Mesenchymal stem cell (in vitro differentiated cells and primary cell): ENCODE data around the gene TNFRSF12A.

ENCODE experiments used
- DNase-seq: peaks from one replicate; pipeline ENCODE4 v3.0.0-alpha.2; 2013
- H2AFZ ChIP-seq: one replicate; pipeline ENCODE4 v1.6.1; 2013; ENCODE audit warnings: low read depth, mild to moderate bottlenecking, control low read depth, inconsistent platforms, low read length, moderate library complexity
- H2AK5ac ChIP-seq: 2 replicates; pipeline ENCODE4 v1.6.1; 2013; ENCODE audit warnings: low read length, moderate library complexity, mild to moderate bottlenecking, inconsistent platforms; ENCODE audit not compliant: severe bottlenecking
- H2BK120ac ChIP-seq: one replicate; pipeline ENCODE4 v1.6.1; 2013; ENCODE audit warnings: low read depth, mild to moderate bottlenecking, inconsistent platforms, low read length, moderate library complexity
- H2BK12ac ChIP-seq, 2 experiments: one replicate each; pipeline ENCODE4 v1.6.1; 2013; ENCODE audit warnings: inconsistent platforms in 2 of 2, low read length in 2 of 2, mild to moderate bottlenecking in 2 of 2, moderate library complexity in 2 of 2, control low read depth in 1 of 2
- H2BK15ac ChIP-seq: one replicate; pipeline ENCODE4 v1.6.1; 2013; ENCODE audit warnings: mild to moderate bottlenecking, low read depth, inconsistent platforms; ENCODE audit not compliant: poor library complexity, severe bottlenecking
- H2BK5ac ChIP-seq: 2 replicates; pipeline ENCODE4 v1.6.1; 2013; ENCODE audit warnings: low read depth, mild to moderate bottlenecking, low read length, control low read depth, inconsistent platforms; ENCODE audit not compliant: poor library complexity, severe bottlenecking
- H3K14ac ChIP-seq, 2 experiments: one replicate each; pipeline ENCODE4 v1.6.1; 2013; ENCODE audit warnings: inconsistent platforms in 2 of 2, low read length in 2 of 2, control low read depth in 1 of 2, mild to moderate bottlenecking in 1 of 2, moderate library complexity in 1 of 2
- H3K18ac ChIP-seq, 2 experiments: one replicate each; pipeline ENCODE4 v1.6.1; 2013; ENCODE audit warnings: inconsistent platforms in 2 of 2, low read length in 2 of 2, control low read depth in 1 of 2, low read depth in 1 of 2, mild to moderate bottlenecking in 1 of 2
- H3K23ac ChIP-seq, 2 experiments: one replicate each; pipeline ENCODE4 v1.6.1; 2013; ENCODE audit warnings: inconsistent platforms in 2 of 2, low read length in 2 of 2, mild to moderate bottlenecking in 2 of 2, moderate library complexity in 2 of 2, control low read depth in 1 of 2
- H3K27ac ChIP-seq: 2 replicates; pipeline ENCODE4 v1.5.1; 2013; ENCODE audit warnings: mild to moderate bottlenecking, moderate library complexity, low read length, control low read depth, inconsistent platforms; ENCODE audit not compliant: poor library complexity, severe bottlenecking
- H3K27me3 ChIP-seq, 2 experiments: 2 replicates each; pipeline versions ENCODE4 v1.6.1 to v1.7.0; 2013; ENCODE audit warnings: low read length in 2 of 2, mild to moderate bottlenecking in 2 of 2, moderate library complexity in 2 of 2, control low read depth in 1 of 2, inconsistent platforms in 1 of 2; ENCODE audit not compliant: control insufficient read depth in 1 of 2, insufficient read depth in 1 of 2
- H3K36me3 ChIP-seq, 2 experiments: 2 replicates each; pipeline versions ENCODE4 v1.6.1 to v1.7.0; 2013; ENCODE audit warnings: low read length in 2 of 2, control low read depth in 1 of 2, inconsistent platforms in 1 of 2, low read depth in 1 of 2, mild to moderate bottlenecking in 1 of 2; ENCODE audit not compliant: insufficient read depth in 2 of 2, control insufficient read depth in 1 of 2
- H3K4ac ChIP-seq, 2 experiments: one replicate each; pipeline ENCODE4 v1.6.1; 2013; ENCODE audit warnings: inconsistent platforms in 2 of 2, low read length in 2 of 2, mild to moderate bottlenecking in 2 of 2, moderate library complexity in 2 of 2, control low read depth in 1 of 2, low read depth in 1 of 2
- H3K4me1 ChIP-seq: 2 replicates; pipeline ENCODE4 v1.6.1; 2013; ENCODE audit warnings: low read depth, low read length, control low read depth; ENCODE audit not compliant: control insufficient read depth, insufficient read depth
- H3K4me2 ChIP-seq: 2 replicates; pipeline ENCODE4 v1.6.1; 2013; ENCODE audit warnings: low read length, mild to moderate bottlenecking, inconsistent platforms; ENCODE audit not compliant: poor library complexity, severe bottlenecking
- H3K4me3 ChIP-seq, 2 experiments: 2 replicates each; pipeline versions ENCODE4 v1.5.1 to v1.7.0; 2013; ENCODE audit warnings: low read length in 2 of 2, mild to moderate bottlenecking in 2 of 2, control low read depth in 1 of 2, low read depth in 1 of 2; ENCODE audit not compliant: insufficient read depth in 1 of 2
- H3K79me1 ChIP-seq: replicated peaks from 2 replicates; pipeline ENCODE4 v1.6.1; 2013; ENCODE audit warnings: mild to moderate bottlenecking, control low read depth, low read length, inconsistent platforms; ENCODE audit not compliant: poor library complexity, severe bottlenecking
- H3K9ac ChIP-seq: 2 replicates; pipeline ENCODE4 v1.7.0; 2013; ENCODE audit warnings: mild to moderate bottlenecking, low read length, moderate library complexity
- H3K9me3 ChIP-seq: 2 replicates; pipeline ENCODE4 v1.7.0; 2013; ENCODE audit warnings: mild to moderate bottlenecking, low read length; ENCODE audit not compliant: control insufficient read depth
- H4K8ac ChIP-seq: one replicate; pipeline ENCODE4 v1.6.1; 2013; ENCODE audit warnings: inconsistent platforms, mild to moderate bottlenecking, low read length, moderate library complexity
- H4K91ac ChIP-seq: one replicate; pipeline ENCODE4 v1.6.1; 2013; ENCODE audit warnings: mild to moderate bottlenecking, low read length, inconsistent platforms
- WGBS: methylation state at CpG from one replicate; pipeline ENCODE4 v1.1.7; 2013; ENCODE audit warnings: mixed read lengths; 5-methylcytosine and 5-hydroxymethylcytosine counted together

The TNFRSF12A gene

GRCh38 chr16:3035289-3035971 is 15.3 kb downstream of the TNFRSF12A start:
- no peak overlapping the region for H2BK12ac ChIP-seq
- H3K9ac ChIP-seq: no peak overlapping the region
- H3K4ac ChIP-seq: no peak overlapping the region
- H3K4me1 ChIP-seq: peaks cover 4% of the 10 kb centered on the region
- H2BK120ac ChIP-seq: no peak overlapping the region
- WGBS: 53% methylated on average over 19 of the region's 19 CpGs
- no peak overlapping the region for H3K4me2 ChIP-seq
- H2BK15ac ChIP-seq: no peak overlapping the region
- no peaks in the 10 kb centered on the region for H3K79me1 ChIP-seq
- no peaks in the 10 kb centered on the region for H3K36me3 ChIP-seq
- peaks cover 69 to 83% of the 10 kb centered on the region in 2 experiments for H3K27me3 ChIP-seq
- H3K23ac ChIP-seq: no peak overlapping the region
- DNase-seq: no peak
- no peaks in the 10 kb centered on the region for H3K9me3 ChIP-seq
- H4K8ac ChIP-seq: no peak overlapping the region
- H2BK5ac ChIP-seq: no peak overlapping the region
- no peak overlapping the region for H2AFZ ChIP-seq
- no peak overlapping the region for H3K4me3 ChIP-seq
- H4K91ac ChIP-seq: no peak overlapping the region
- H3K18ac ChIP-seq: no peak overlapping the region
- H3K14ac ChIP-seq: no peak overlapping the region
- no peak overlapping the region for H3K27ac ChIP-seq
- no peak overlapping the region for H2AK5ac ChIP-seq

- no peak overlapping the region for H3K9ac ChIP-seq
- H3K79me1 ChIP-seq: no peaks in the 10 kb centered on the region
- H3K14ac ChIP-seq: no peak overlapping the region
- H3K36me3 ChIP-seq: no peaks in the 10 kb centered on the region
- H3K23ac ChIP-seq: no peak overlapping the region
- no peak overlapping the region for H2BK15ac ChIP-seq
- H2BK120ac ChIP-seq: no peak overlapping the region
- no peak for DNase-seq
- no peak overlapping the region for H3K18ac ChIP-seq
- H2AK5ac ChIP-seq: no peak overlapping the region
- no peak overlapping the region for H3K4me3 ChIP-seq
- no peak overlapping the region for H3K4ac ChIP-seq
- H2AFZ ChIP-seq: no peak overlapping the region
- 6% methylated on average over 31 of the region's 40 CpGs for WGBS
- no peak overlapping the region for H3K27ac ChIP-seq
- no peak overlapping the region for H2BK12ac ChIP-seq
- no peak overlapping the region for H4K8ac ChIP-seq
- H4K91ac ChIP-seq: no peak overlapping the region
- H3K4me2 ChIP-seq: no peak overlapping the region
- no peaks in the 10 kb centered on the region for H3K9me3 ChIP-seq
- peaks cover 71 to 81% of the 10 kb centered on the region in 2 experiments for H3K27me3 ChIP-seq
- no peak overlapping the region for H2BK5ac ChIP-seq
- peaks cover 4% of the 10 kb centered on the region for H3K4me1 ChIP-seq
Measured at GRCh38 chr16:3035972-3036725, 16.0 kb downstream of the TNFRSF12A start.

GRCh38 chr16:3036726-3037315 is 16.7 kb downstream of the TNFRSF12A start, which contains the start of gene BICDL2:
Gene BICDL2, minus strand, starts transcription at chr16:3036944. Its CDS starts 1,448 bp downstream, at chr16:3035496.
- no peaks in the 10 kb centered on the region for H3K79me1 ChIP-seq
- no peak for DNase-seq
- H2BK5ac ChIP-seq: no peak within 1 kb of the TSS
- H2AFZ ChIP-seq: no peak within 1 kb of the TSS
- no peak within 1 kb of the TSS for H3K4me3 ChIP-seq
- H3K27ac ChIP-seq: no peak within 1 kb of the TSS
- H3K9me3 ChIP-seq: no peaks in the 10 kb centered on the region
- 12% methylated on average over 44 of the region's 44 CpGs for WGBS
- H3K14ac ChIP-seq: no peak within 1 kb of the TSS
- H2AK5ac ChIP-seq: no peak within 1 kb of the TSS
- H3K9ac ChIP-seq: no peak within 1 kb of the TSS
- no peak within 1 kb of the TSS for H4K91ac ChIP-seq
- no peak within 1 kb of the TSS for H2BK12ac ChIP-seq
- no peak within 1 kb of the TSS for H3K4me2 ChIP-seq
- H3K36me3 ChIP-seq: no peaks in the 10 kb centered on the region
- H2BK120ac ChIP-seq: no peak within 1 kb of the TSS
- H3K4ac ChIP-seq: no peak within 1 kb of the TSS
- peaks cover 74 to 80% of the 10 kb centered on the region in 2 experiments for H3K27me3 ChIP-seq
- H3K23ac ChIP-seq: no peak within 1 kb of the TSS
- H2BK15ac ChIP-seq: no peak within 1 kb of the TSS
- no peak within 1 kb of the TSS for H3K18ac ChIP-seq
- no peak within 1 kb of the TSS for H4K8ac ChIP-seq
- H3K4me1 ChIP-seq: peaks cover 4% of the 10 kb centered on the region

- H2BK120ac ChIP-seq: no peak overlapping the region
- H3K36me3 ChIP-seq: no peaks in the 10 kb centered on the region
- no peak overlapping the region for H3K4me3 ChIP-seq
- peaks cover 65 to 67% of the 10 kb centered on the region in 2 experiments for H3K27me3 ChIP-seq
- H3K4me2 ChIP-seq: no peak overlapping the region
- H4K91ac ChIP-seq: no peak overlapping the region
- H3K79me1 ChIP-seq: no peaks in the 10 kb centered on the region
- no peak overlapping the region for H3K18ac ChIP-seq
- no peak overlapping the region for H3K4ac ChIP-seq
- H2BK5ac ChIP-seq: no peak overlapping the region
- H3K9ac ChIP-seq: no peak overlapping the region
- H3K4me1 ChIP-seq: peaks cover 4% of the 10 kb centered on the region
- 50% methylated on average over 11 of the region's 11 CpGs for WGBS
- no peak overlapping the region for H2AK5ac ChIP-seq
- no peak overlapping the region for H4K8ac ChIP-seq
- H3K27ac ChIP-seq: no peak overlapping the region
- no peak overlapping the region for H2BK15ac ChIP-seq
- H3K9me3 ChIP-seq: no peaks in the 10 kb centered on the region
- no peak overlapping the region for H2BK12ac ChIP-seq
- H3K23ac ChIP-seq: no peak overlapping the region
- DNase-seq: no peak
- H2AFZ ChIP-seq: no peak overlapping the region
- no peak overlapping the region for H3K14ac ChIP-seq
Measured at GRCh38 chr16:3038256-3038655, 18.1 kb downstream of the TNFRSF12A start.
